C4-2B (cell line): ENCODE measurements around the gene DLG2.

ENCODE experiments used
- ZFX ChIP-seq: fragments of 450-650 bp; IDR thresholded peaks from 2 replicates; pipeline ENCODE4 v1.6.1; 2017
- TF ChIP-seq, protein P1 (sequence below): fragments of 450-650 bp; conservative IDR thresholded peaks from 2 replicates; pipeline ENCODE4 v1.5.1; 2017; ENCODE audit warnings: mild to moderate bottlenecking

DNA sequence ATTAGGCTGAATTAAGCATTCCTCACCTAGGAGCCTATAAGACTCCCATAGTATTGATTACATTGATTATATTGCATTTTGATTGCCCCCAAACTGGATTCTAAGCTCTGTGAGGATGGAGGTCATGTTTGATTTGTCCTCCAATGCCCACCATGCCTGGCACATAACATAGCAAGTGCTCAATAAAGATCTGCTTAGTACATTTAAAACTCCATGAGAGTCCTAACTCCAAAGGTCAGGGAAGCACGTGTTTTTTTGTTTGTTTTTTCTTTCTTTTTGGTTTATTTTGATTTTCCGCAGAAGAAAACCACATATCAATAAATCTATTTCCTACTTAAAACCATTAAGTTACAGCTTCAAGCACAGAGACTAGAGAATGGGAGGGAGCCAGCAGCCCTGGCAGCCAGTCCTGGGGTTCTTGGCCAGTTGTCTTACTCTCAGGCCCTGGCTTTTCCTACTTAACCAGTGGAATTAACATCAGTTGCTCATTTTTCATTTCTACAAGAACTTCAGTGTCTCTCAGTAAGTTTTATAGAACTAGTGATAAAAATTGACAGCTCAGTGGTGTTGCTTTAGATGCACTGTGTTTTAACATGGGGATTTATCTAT lies 1911.1 kb downstream of the DLG2 start:
- TF ChIP-seq, protein P1, sequence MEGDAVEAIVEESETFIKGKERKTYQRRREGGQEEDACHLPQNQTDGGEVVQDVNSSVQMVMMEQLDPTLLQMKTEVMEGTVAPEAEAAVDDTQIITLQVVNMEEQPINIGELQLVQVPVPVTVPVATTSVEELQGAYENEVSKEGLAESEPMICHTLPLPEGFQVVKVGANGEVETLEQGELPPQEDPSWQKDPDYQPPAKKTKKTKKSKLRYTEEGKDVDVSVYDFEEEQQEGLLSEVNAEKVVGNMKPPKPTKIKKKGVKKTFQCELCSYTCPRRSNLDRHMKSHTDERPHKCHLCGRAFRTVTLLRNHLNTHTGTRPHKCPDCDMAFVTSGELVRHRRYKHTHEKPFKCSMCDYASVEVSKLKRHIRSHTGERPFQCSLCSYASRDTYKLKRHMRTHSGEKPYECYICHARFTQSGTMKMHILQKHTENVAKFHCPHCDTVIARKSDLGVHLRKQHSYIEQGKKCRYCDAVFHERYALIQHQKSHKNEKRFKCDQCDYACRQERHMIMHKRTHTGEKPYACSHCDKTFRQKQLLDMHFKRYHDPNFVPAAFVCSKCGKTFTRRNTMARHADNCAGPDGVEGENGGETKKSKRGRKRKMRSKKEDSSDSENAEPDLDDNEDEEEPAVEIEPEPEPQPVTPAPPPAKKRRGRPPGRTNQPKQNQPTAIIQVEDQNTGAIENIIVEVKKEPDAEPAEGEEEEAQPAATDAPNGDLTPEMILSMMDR: no peak
- TF ChIP-seq ZFX: no peak
